ENCODE data around the gene RGS13. TPM values are rescaled to one million over a fixed set of nuclear protein-coding genes. Genes with fewer than 3 reads are reported as not detected.

RGS13 gene
- total and polyA plus RNA-seq, 2 donors (not counting 3 experiments of a cell fraction or from before 2014, with no cell fraction given): not detected

DNA sequence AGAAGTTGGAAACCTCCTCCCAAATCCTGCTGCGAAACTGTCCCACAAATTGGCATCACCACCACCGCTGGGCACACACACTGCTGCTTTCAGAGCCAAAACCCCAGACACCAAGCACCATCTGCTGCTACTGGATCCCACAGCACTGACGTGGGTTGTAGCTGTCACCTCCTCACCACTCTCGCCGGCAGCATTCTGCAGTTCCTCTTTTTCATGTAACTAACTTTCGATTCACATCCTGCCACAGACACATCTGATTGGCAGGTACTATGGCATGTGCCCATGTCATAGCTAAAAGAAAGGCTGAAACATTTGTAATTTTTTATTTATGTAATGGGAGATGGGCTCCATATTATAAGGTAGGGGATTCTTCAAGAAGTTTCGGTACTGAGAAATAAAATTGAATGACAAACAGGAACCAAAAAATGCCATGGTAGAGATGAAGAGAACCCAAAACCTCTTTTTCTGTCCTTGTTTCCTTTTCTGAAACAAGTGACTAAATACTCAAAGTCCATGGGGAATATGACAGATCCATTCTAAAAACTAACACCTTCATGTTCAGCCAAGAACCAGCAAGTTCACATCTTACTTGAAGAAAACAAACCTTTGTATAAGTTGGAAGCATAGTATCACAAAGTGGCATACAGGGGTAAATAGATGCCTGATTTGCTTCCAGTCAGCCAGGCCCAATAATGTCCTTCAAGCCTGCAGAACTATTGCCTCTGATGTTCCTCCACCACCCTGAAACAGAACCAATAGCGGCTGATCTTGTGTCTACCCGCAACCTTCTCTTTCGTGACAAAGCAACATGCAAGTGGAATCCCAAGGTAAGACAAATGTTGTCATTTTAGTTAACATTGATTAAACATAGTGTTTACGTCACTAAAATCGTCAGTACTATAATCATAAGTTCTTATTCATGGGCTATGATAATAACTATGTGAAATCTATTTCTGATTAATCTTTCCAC, 26.6 kb upstream of the RGS13 start:
- H3K9ac ChIP-seq (replicated peaks; ENCODE audit: extremely low read depth, insufficient read depth, low read length): no peak overlapping the region
- no peaks in the 10 kb centered on the region for H3K9me1 ChIP-seq (replicated peaks; ENCODE audit: control insufficient read depth, extremely low read depth, insufficient read depth, low read length)
- H3K79me2 ChIP-seq (ENCODE audit: control insufficient read depth, insufficient read depth, low read length): no peaks in the 10 kb centered on the region
- DNase-seq (ENCODE audit: low read depth, low spot score) (no peak), FAIRE-seq (no peak)
- H3K4me3 ChIP-seq (replicated peaks in 1 of 3; ENCODE audit: insufficient read depth in 1 of 3, low read depth in 1 of 3, low read length in 3 of 3): no peak overlapping the region
- POLR2A ChIA-PET: no interaction called here
- BruUV-seq (replicated peaks): no TSS peak
- peak overlapping the region; percentile 70 for H2AFZ ChIP-seq (ENCODE audit: low read depth, low read length)
- dilution Hi-C loops (cut with MboI; ENCODE audit: extremely low pct_ligation_motif_present, low sequenced_read_pairs): no loop called here
- no peaks in the 10 kb centered on the region for H4K20me1 ChIP-seq (replicated peaks; ENCODE audit: control insufficient read depth, extremely low read depth, insufficient read depth, low read length)
- TF ChIP-seq POLR2AphosphoS5 (IDR thresholded peaks at IDR 0.05; ENCODE audit: insufficient read depth, low read depth, low read length): no peak
- no peak for TF ChIP-seq GATA2 (IDR thresholded peaks at IDR 0.05; ENCODE audit: insufficient read depth, insufficient read length, low read depth, low read length)
- TF ChIP-seq MYC (IDR thresholded peaks at IDR 0.05; ENCODE audit: low read depth, low read length): no peak
- no peak for TF ChIP-seq EZH2 (IDR thresholded peaks at IDR 0.05; ENCODE audit: borderline replicate concordance, low read depth, low read length, severe bottlenecking)
- no peak for TF ChIP-seq CTCF (IDR thresholded peaks at IDR 0.05; ENCODE audit: extremely low read depth in 1 of 2, insufficient read depth in 1 of 2, low read depth in 1 of 2, low read length in 2 of 2)
- TF ChIP-seq FOS (IDR thresholded peaks at IDR 0.05; ENCODE audit: borderline replicate concordance, insufficient read depth, low read length): no peak
- no peak for TF ChIP-seq JUN (IDR thresholded peaks at IDR 0.05; ENCODE audit: borderline replicate concordance, insufficient read depth, insufficient read length, low read depth)
- TF ChIP-seq POLR2A (IDR thresholded peaks at IDR 0.05; ENCODE audit: low read depth, low read length): no peak
- TF ChIP-seq, protein P1, sequence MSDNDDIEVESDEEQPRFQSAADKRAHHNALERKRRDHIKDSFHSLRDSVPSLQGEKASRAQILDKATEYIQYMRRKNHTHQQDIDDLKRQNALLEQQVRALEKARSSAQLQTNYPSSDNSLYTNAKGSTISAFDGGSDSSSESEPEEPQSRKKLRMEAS (IDR thresholded peaks at IDR 0.05; ENCODE audit: insufficient read depth, insufficient read length): no peak
- no peak overlapping the region for H3K4me2 ChIP-seq (ENCODE audit: insufficient read depth, low read length)
- no peaks in the 10 kb centered on the region for H3K9me3 ChIP-seq (replicated peaks; ENCODE audit: control insufficient read depth, insufficient read depth, low read length)
- H3K4me1 ChIP-seq (ENCODE audit: control insufficient read depth, extremely low read depth, insufficient read depth, low read length): no peaks in the 10 kb centered on the region
- CTCF ChIA-PET: interaction anchor here (0.9 to 7.9 kb wide), 10 partner anchors 27 to 423 kb away, joined by 3 to 283 read pairs (median 4); no protein-coding TSS in a partner anchor
- no peaks in the 10 kb centered on the region for H3K27me3 ChIP-seq (ENCODE audit: control insufficient read depth in 2 of 2, insufficient read depth in 2 of 2, low read length in 2 of 2)
- intact Hi-C loops (cut with micrococcal nuclease): loop anchor here (1.0 to 2.0 kb wide), 5 partner anchors 29 to 409 kb away; no protein-coding TSS in a partner anchor
- H3K36me3 ChIP-seq (ENCODE audit: control insufficient read depth in 2 of 2, extremely low read depth in 1 of 2, insufficient read depth in 2 of 2, low read length in 2 of 2): no peaks in the 10 kb centered on the region
- no peak overlapping the region for H3K27ac ChIP-seq (ENCODE audit: insufficient read depth, low read depth, low read length)

Data from endothelial cell of umbilical vein (primary cell).